Tongue (tissue), 2 donors: ENCODE measurements around the gene P2RY8. TPM values are rescaled to one million over a fixed set of nuclear protein-coding genes. Genes with fewer than 3 reads are reported as not detected.
A peak's percentile ranks its signal among the peaks of the same experiment; 100 is the strongest.
"Not testable (repeated sequence)": the region's sequence is repeated elsewhere in the genome, so short reads cannot be mapped to it uniquely, and the experiment has no call there.

Source experiments
- DNase-seq: peaks from one replicate; pipeline ENCODE4 v3.0.0-alpha.2; 2015
- total RNA-seq: library from RNA; depleted of rRNA; stranded (reverse); fragments of >200 nt; gene quantifications from one replicate; pipeline ENCODE4 v1.2.3, GENCODE V29; 2014

Gene P2RY8
- 0.82 TPM for total RNA-seq

DNA sequence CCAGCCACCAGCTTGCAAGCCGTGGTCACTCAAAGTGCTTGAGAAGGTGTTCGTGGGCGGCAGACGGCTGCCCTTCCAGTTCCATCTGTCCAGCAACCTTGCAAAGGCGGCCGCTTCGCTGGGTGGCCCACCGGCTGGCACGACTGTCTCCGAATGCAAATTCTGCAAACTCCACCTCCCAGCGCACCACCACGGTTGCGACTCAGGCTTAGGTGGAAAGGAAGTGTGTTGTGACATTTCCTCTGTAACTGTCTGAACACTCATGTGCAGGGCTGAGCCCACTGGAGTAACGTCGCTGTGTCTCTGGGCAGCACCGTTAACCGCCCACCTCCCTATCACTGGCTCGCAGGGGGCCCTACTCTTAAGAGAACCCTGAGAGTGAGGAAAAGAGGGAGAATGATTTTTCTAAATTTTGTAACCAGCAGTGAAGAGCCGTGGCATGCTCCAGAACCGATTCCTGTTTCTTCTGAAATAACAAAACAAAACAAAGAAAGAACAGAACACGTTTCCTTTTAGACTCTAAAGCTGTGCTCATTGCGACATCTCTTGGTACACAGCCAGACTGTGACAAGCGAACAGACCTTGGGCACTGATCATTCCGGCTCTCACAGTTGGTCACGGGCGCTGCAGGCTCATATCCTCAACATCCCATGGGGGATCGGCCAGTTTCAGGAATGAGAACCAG, at the start of gene P2RY8:
Gene P2RY8, minus strand, starts transcription at position 155 of the 685 bp plus-strand sequence. CDS start 70,627 bp downstream, outside the sequence.
- DNase-seq: peak; percentile 40

- DNase-seq: no peak
These were observed 47.4 kb upstream of the P2RY8 start for GRCh38 chrX:1584237-1585011.

DNA sequence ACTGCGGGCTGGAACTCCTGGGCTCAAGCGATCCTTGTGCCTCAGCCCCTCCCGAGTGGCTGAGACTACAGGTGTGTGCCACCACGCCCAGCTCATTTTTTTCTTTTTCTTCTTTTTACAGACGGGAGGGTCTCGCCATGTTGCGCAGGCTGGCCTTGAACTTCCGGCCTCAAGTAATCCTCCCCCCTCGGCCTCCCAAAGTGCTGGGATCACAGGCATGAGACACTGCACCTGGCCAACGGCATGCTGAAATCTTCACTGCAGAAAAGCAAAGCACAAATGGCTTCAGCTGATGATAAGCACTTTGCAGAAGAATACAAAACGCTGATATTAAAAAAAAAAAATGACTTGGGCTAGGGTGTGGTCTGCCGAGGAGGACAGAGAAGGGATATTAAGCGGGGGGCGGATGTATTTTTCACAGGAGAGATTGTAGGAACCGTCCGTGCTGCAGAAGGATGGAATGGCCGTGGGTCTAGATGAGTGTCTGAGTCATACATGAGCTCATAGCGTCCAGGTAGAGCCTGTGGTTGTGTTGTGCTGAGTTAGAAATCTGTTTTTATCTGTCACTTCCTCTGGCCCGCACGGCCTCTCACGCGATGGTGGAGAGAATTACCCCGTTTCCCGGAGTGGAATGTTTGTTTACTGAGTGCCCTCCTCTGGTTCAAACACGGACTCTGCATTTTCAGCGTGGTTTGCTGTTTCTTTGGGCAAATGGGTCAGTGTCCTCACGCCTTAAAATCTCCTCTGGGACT, 45.9 kb upstream of the P2RY8 start:
- DNase-seq: no peak

DNA sequence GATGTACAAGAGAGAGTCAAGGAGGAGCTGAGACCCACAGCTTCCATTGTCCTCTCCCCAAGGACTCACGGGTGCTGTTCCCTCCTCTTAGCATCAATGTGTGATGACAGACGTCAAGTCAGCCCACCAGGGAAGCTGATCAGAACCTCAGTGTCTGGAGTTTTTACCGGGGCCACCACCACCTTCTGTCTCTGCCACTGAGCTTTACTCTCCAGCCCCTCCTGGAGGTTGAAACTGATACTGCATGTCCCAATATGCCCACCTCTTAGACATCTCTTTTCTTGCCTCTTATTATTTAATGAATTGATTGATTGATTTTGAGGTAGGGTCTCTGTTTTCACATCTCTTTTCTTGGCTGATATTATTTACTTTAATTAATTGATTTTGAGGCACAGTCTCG, 44.1 kb upstream of the P2RY8 start:
- peak; percentile 47 for DNase-seq

DNA sequence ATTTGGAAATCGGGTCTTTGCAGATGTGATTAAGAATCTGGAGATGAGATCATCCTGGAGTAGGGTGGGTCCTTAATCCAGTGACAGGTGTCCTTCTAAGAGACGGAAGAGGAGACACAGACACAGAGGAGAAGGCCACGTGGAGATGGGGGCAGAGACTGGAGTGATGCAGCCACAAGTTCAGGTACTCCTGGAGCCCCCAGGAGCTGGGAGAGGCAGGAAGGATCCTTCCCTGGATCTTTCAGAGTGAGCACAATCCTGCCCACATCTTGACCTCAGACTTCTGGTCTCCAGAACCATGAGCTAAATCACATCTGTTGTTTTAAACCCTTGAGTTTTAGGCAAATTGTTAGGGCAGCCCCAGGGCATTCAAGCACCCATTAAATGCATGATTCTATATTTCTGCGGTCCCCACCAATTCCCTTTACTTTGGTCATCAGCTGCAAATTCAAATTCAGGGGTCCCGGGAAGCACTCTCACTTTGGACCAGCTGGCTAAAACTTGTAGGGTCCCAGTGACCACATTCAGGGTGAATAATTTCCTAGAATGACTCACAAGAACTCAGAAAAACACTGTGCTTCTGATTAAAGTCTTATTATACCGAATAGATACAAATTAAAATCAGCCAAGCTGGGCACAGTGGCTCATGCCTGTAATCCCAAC, 41.7 kb upstream of the P2RY8 start:
- no peak for DNase-seq

GRCh38 chrX:1577845-1578244, 40.9 kb upstream of the P2RY8 start:
- no peak for DNase-seq

- no peak for DNase-seq
These were observed 39.4 kb upstream of the P2RY8 start for GRCh38 chrX:1576201-1576992.

DNA sequence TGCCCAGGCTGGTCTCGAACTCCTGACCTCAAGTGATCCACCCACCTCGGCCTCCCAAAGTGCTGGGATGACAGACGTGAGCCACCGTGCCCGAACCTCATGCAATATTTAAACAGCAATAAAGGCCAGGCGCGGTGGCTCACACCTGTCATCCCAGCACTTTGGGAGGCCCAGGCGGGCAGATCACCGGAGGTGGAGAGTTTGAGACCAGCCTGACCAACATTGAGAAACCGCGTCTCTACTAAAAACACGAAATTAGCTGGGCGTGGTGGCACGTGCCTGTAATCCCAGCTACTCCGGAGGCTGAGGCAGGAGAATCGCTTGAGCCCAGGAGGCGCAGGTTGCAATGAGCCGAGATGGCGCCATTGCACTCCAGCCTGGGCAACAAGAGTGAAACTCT, 37.2 kb upstream of the P2RY8 start:
- not testable (repeated sequence) for DNase-seq

- DNase-seq: no peak
These were observed 28.0 kb upstream of the P2RY8 start for GRCh38 chrX:1564750-1565683.

- not testable (repeated sequence) for DNase-seq
These were observed 27.1 kb upstream of the P2RY8 start for GRCh38 chrX:1564077-1564476.

- DNase-seq: no peak
These were observed 24.2 kb upstream of the P2RY8 start for GRCh38 chrX:1561164-1561563.

DNA sequence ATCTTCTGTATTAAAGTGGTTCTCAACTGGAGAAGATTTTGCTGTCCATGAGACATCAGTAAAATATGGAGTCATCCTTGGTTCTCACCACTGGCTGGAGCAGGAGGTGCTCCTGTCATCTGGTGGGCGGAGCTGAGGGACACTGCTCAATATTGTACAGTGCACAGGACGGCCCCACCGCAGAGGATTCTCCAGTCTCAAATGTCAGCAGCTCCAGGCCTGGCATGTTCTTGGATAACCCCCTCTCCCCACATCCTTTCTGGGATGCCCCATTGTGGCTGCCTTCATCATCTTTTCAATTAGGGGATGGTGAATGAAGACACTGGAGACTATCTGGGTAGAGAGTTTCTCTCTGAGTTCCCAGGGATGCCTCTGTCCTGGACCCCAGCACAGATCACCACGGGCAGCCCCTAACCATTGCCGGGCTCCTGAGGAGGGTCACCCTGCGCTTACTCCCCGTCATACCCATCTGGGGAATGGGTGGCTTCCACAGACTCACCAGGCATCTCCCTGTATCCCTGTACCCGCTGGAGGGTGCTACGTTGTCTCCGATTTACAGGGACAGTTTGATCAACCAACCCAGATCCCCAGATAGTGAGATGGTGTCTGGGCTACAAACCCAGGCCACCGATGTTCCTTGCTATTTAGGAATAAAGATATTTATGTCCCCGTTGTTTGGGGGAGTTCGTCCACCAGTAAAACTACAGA, 21.9 kb upstream of the P2RY8 start:
- DNase-seq: no peak

DNA sequence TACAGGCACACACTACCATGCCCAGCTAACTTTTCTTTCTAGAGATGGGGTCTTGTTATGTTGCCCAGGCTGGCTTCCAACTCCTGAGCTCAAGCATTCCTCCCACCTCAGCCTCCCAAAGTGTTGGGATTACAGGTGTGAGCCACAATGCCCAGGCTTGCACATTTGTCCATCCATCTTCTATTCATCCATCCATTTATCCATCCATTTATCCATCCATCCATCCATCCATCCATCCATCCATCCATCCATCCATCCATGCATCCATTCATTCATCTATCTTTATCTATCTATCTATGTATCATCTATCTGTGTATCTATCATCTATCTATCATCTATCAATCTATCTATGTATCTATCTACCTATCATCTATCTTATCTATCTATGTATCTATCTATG, 20.5 kb upstream of the P2RY8 start:
- DNase-seq: not testable (repeated sequence)

GRCh38 chrX:1555370-1555769, 18.4 kb upstream of the P2RY8 start:
- DNase-seq: no peak

GRCh38 chrX:1554469-1555210, 17.7 kb upstream of the P2RY8 start:
- no peak for DNase-seq

- no peak for DNase-seq
These were observed 15.1 kb upstream of the P2RY8 start for GRCh38 chrX:1551959-1552546.

DNA sequence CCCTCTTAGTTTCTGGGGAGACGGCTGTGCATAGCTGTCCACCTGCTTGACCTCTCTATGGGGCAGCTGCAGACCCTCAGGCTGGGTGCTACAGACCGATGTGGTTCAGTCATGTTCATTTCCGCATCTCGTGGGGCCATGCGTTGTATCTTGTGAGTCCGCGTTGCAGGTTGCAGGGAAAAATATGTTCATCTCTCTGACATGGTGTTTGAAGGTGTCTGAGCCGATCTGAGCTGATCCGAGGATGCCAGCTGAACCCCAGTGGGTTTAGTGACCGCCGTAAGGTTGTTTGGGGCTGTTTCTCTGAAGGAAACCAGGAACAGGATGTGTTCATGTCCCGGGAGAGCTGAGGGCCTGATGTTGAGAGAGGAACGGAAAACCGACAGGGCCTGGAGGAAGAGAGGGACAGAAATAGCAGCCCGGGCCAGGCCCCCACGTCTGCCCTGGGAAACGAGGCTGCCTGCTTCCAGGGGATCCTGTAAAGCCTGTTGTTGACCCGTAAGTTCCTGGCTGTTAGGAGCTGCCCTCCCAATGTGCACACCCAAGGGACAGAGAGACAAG, 9.8 kb upstream of the P2RY8 start:
- DNase-seq: no peak

GRCh38 chrX:1545776-1546408, 8.9 kb upstream of the P2RY8 start:
- DNase-seq: no peak
